ENCODE data around the gene TSPAN5.
"Not testable (repeated sequence)": the region's sequence is repeated elsewhere in the genome, so short reads cannot be mapped to it uniquely, and the experiment has no call there.

Gene TSPAN5

DNA sequence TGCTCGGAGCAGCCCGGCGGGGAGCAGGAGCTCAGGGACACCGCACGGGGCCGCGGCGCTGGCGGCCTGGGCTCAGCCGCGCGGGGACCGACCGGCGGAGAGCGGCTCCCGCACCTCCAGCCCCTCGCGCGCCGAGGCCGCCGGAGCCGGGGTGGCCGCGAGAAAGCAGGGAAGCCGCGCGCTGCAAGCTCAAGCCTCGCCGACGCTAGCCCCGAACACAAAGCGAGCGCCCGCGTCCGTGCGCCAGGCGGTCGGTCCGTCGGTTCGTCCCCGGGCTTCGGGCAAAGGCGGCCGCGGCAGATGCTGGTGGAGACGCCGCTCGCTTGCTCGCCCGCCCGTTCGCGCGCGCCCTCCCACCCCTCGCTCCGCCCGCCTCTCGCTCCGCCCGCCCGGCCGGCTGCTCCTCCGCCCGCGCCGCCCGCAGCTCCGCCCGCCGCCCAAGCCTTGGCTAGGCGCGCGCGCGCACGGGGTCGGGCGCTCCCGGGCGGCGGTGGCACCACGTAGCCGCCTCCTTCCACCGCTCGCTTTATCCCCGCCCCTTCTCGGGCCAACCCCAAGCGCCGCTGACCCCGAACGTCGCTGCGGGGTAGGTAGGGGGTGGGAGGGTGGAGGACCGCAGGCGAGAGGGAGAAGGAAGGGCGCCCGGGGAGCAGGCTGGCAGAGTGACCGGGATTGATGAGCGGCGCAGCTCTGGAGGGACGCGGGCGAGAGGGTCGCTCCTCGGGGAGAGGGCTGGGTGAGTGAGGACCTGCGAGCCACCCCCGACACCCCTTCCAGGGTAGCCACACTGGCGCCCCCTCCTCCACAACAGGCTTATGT is at the start of gene TSPAN5:
Gene TSPAN5 (minus strand): TSS at position 325 of the 819 bp plus-strand sequence.
- Histone ChIP-seq H3K9me3 (ENCODE audit: control insufficient read depth in 5 of 5, low read length in 5 of 5) (no peaks in the 10 kb centered on the region), H3K9ac (ENCODE audit: low read length in 5 of 5) (peak within 1 kb of the TSS in 2 of 5 donors; percentile 38 to 66), H3K4me3 (ENCODE audit: low read depth in 1 of 5, low read length in 5 of 5) (peak within 1 kb of the TSS; percentile 71 to 88 (median 80)), H3K27me3 (ENCODE audit: control insufficient read depth in 5 of 5, insufficient read depth in 4 of 5, low read length in 5 of 5) (peaks cover 7 to 26% (median 14%) of the 10 kb centered on the region in 5 donors), H3K27ac (ENCODE audit: low read depth, low read length) (no peak within 1 kb of the TSS), H3K36me3 (ENCODE audit: control insufficient read depth in 5 of 5, insufficient read depth in 5 of 5, low read length in 5 of 5) (no peaks in the 10 kb centered on the region), H3K4me1 (ENCODE audit: control insufficient read depth in 5 of 5, insufficient read depth in 5 of 5, low read length in 5 of 5) (peaks cover 0 to 28% (median 22%) of the 10 kb centered on the region in 5 donors)

DNA sequence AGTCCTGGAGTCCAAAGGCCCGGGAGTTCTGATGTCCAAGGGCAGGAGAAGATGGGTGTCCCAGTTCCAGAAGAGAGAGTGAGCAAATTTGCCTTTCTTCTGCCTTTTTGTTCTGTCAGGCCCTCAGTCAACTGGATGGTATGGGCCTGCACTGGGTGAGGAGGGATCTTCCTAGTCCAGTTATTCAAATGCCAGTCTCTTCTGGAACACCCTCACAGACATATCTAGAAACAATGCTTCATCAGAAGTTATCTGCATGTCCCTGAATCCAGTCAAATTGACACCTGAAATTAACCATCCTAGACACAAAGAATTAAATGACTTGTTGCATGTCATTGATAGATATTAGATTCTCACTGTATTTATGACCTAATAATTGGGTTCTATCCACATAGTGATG is 48.5 kb upstream of the TSPAN5 start:
- no peak overlapping the region for H3K4me3 ChIP-seq (ENCODE audit: low read depth in 1 of 5, low read length in 5 of 5)
- H3K9me3 ChIP-seq (ENCODE audit: control insufficient read depth in 5 of 5, low read length in 5 of 5) = peaks cover 0 to 7% (median 2%) of the 10 kb centered on the region in 5 donors
- H3K27me3 ChIP-seq (ENCODE audit: control insufficient read depth in 5 of 5, insufficient read depth in 4 of 5, low read length in 5 of 5) = no peaks in the 10 kb centered on the region
- H3K27ac ChIP-seq (ENCODE audit: low read depth, low read length) = no peak overlapping the region
- H3K4me1 ChIP-seq (ENCODE audit: control insufficient read depth in 5 of 5, insufficient read depth in 5 of 5, low read length in 5 of 5) = no peaks in the 10 kb centered on the region
- no peak overlapping the region for H3K9ac ChIP-seq (ENCODE audit: low read length in 5 of 5)
- H3K36me3 ChIP-seq (ENCODE audit: control insufficient read depth in 5 of 5, insufficient read depth in 5 of 5, low read length in 5 of 5) = no peaks in the 10 kb centered on the region

DNA sequence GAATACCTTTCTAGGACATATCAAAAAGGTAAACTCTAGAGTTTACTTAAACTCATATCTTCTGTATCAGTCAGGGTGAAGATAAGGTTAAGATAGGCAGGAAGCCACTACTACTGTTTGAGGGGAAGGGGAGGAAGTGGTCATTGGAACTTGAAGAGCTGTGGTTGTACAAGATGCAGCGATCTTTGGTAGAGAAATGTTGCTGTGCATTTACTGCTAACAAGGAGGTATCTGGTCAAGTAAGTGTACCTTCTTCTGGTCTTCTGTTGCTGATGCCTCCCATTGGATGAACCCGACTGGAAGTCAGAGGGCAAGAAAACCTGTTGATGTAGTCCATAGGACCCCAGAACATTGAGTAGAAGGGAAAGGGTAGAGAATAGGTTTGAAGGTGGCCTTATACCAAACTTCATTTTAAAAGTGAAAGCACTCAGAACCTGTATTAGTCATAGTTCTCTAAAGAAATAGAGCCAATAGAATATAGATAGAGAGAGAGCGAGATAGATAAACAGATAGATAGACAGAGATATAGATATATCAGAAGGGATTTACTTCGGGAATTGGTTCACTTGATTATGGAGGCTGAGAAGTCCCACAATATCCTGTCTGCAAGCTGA is 47.9 kb upstream of the TSPAN5 start:
- no peaks in the 10 kb centered on the region for H3K27me3 ChIP-seq (ENCODE audit: control insufficient read depth in 5 of 5, insufficient read depth in 4 of 5, low read length in 5 of 5)
- peaks cover 0 to 7% (median 2%) of the 10 kb centered on the region in 5 donors for H3K9me3 ChIP-seq (ENCODE audit: control insufficient read depth in 5 of 5, low read length in 5 of 5)
- no peaks in the 10 kb centered on the region for H3K36me3 ChIP-seq (ENCODE audit: control insufficient read depth in 5 of 5, insufficient read depth in 5 of 5, low read length in 5 of 5)
- H3K4me1 ChIP-seq (ENCODE audit: control insufficient read depth in 5 of 5, insufficient read depth in 5 of 5, low read length in 5 of 5) = no peaks in the 10 kb centered on the region
- no peak overlapping the region for H3K9ac ChIP-seq (ENCODE audit: low read length in 5 of 5)
- no peak overlapping the region for H3K27ac ChIP-seq (ENCODE audit: low read depth, low read length)
- H3K4me3 ChIP-seq (ENCODE audit: low read depth in 1 of 5, low read length in 5 of 5) = no peak overlapping the region

DNA sequence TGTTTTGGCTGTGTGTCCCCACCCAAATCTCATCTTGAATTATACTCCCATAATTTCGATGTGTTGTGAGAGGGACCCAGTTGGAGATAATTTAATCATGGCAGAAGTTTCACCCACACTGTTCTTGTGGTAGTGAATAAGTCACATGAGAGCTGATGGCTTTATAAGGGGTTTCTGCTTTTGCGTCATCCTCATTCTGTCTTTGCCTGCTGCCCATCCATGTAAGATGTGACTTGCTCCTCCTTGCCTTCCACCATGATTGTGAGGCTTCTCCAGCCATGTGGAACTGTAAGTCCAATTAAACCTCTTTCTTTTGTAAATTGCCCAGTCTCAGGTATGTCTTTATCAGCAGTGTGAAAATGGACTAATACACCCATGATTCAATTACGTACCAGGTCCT is 47.2 kb upstream of the TSPAN5 start:
- H3K4me1 ChIP-seq (ENCODE audit: control insufficient read depth in 5 of 5, insufficient read depth in 5 of 5, low read length in 5 of 5); H3K9me3 ChIP-seq (ENCODE audit: control insufficient read depth in 5 of 5, low read length in 5 of 5); H3K27ac ChIP-seq (ENCODE audit: low read depth, low read length); H3K4me3 ChIP-seq (ENCODE audit: low read depth in 1 of 5, low read length in 5 of 5); H3K27me3 ChIP-seq (ENCODE audit: control insufficient read depth in 5 of 5, insufficient read depth in 4 of 5, low read length in 5 of 5); H3K36me3 ChIP-seq (ENCODE audit: control insufficient read depth in 5 of 5, insufficient read depth in 5 of 5, low read length in 5 of 5); H3K9ac ChIP-seq (ENCODE audit: low read length in 5 of 5): not testable (repeated sequence)

DNA sequence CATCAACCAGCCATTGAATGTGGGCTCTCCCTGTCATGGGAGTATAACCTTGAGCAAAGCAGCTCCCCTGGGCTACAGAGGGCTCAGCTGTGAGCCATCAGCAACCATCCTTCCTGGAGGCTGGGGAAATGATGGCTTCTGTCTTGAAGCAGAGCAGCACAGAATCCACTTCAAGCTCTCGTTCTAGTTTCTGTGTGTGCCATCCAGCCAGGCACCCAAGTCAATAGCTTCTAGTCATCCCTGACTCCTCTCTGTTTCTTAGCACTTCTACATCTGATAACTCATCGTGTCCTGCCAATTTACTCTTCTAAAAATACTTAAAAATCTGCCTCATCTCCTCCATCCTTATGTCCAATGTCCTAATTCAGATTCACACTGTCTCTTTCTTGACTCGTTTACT is 42.2 kb upstream of the TSPAN5 start:
- no peaks in the 10 kb centered on the region for H3K4me1 ChIP-seq (ENCODE audit: control insufficient read depth in 5 of 5, insufficient read depth in 5 of 5, low read length in 5 of 5)
- no peak overlapping the region for H3K9ac ChIP-seq (ENCODE audit: low read length in 5 of 5)
- H3K27ac ChIP-seq (ENCODE audit: low read depth, low read length) = no peak overlapping the region
- no peaks in the 10 kb centered on the region for H3K27me3 ChIP-seq (ENCODE audit: control insufficient read depth in 5 of 5, insufficient read depth in 4 of 5, low read length in 5 of 5)
- H3K9me3 ChIP-seq (ENCODE audit: control insufficient read depth in 5 of 5, low read length in 5 of 5) = peaks cover 0 to 10% (median 5%) of the 10 kb centered on the region in 5 donors
- no peak overlapping the region for H3K4me3 ChIP-seq (ENCODE audit: low read depth in 1 of 5, low read length in 5 of 5)
- no peaks in the 10 kb centered on the region for H3K36me3 ChIP-seq (ENCODE audit: control insufficient read depth in 5 of 5, insufficient read depth in 5 of 5, low read length in 5 of 5)

DNA sequence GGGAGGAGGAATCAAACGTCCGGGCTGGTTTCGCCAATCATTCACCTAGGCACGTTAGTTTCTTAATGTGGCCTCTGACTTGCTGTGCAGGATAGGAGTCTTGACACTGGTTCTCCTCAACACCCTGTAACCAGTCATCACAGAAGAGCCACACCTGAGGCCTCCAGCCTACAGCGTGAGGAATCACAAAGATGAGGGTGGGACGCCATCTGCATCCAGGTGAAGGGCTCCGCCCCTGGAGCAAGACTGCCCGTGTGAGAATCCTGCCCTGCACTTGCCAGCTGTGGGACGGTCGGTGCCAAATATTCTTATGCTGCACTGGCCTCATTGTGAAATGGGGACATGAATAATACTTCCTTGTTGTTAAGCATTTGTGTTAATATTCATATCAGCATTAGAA is 35.7 kb upstream of the TSPAN5 start:
- Histone ChIP-seq H3K27me3 (ENCODE audit: control insufficient read depth in 5 of 5, insufficient read depth in 4 of 5, low read length in 5 of 5) (no peaks in the 10 kb centered on the region), H3K4me1 (ENCODE audit: control insufficient read depth in 5 of 5, insufficient read depth in 5 of 5, low read length in 5 of 5) (no peaks in the 10 kb centered on the region), H3K9me3 (ENCODE audit: control insufficient read depth in 5 of 5, low read length in 5 of 5) (peaks cover 0 to 8% (median 3%) of the 10 kb centered on the region in 5 donors), H3K36me3 (ENCODE audit: control insufficient read depth in 5 of 5, insufficient read depth in 5 of 5, low read length in 5 of 5) (no peaks in the 10 kb centered on the region), H3K9ac (ENCODE audit: low read length in 5 of 5) (no peak overlapping the region), H3K27ac (ENCODE audit: low read depth, low read length) (no peak overlapping the region), H3K4me3 (ENCODE audit: low read depth in 1 of 5, low read length in 5 of 5) (no peak overlapping the region)

DNA sequence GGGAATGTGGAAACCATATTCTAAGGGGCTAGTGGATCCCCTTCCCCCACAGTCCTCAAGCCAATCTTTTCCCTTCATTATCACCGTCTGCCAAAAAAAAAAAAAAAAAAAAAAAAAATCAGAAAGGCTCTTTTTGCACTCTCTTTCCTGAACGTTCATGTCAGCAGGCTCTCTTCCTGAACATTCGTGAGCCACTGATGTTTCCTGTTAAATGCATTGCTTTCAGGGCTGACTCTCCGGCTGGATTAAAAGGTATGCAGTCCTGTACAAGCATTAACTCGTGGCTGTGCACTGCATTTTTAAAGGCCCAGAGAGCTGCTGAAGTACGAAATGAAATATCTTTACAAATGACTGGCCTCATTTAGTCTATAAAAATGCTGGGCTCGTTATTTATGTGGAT is 34.0 kb upstream of the TSPAN5 start:
- Histone ChIP-seq H3K4me1 (ENCODE audit: control insufficient read depth in 5 of 5, insufficient read depth in 5 of 5, low read length in 5 of 5) (no peaks in the 10 kb centered on the region), H3K4me3 (ENCODE audit: low read depth in 1 of 5, low read length in 5 of 5) (no peak overlapping the region), H3K27me3 (ENCODE audit: control insufficient read depth in 5 of 5, insufficient read depth in 4 of 5, low read length in 5 of 5) (peaks cover 0 to 2% (median 0%) of the 10 kb centered on the region in 5 donors)

DNA sequence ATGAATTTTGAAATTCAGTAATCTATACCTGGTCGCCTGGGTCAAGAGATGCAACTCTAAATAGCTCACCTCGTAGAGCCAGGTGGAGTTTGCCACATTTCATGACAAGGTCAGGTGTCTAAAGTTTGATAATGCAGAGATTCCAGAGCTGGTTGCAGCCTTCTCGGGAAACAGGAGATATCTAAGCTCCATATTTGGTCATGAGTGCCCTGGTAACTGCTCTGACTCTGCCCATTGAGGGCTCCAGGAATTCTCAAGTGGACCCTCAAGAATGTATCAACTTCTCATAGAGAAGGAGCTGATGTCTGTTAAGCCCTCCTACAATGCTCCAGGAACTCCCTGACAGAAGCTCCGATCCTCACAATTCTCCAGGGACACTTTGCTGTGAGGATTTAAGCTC is 33.2 kb upstream of the TSPAN5 start:
- peaks cover 0 to 5% (median 0%) of the 10 kb centered on the region in 5 donors for H3K9me3 ChIP-seq (ENCODE audit: control insufficient read depth in 5 of 5, low read length in 5 of 5)
- no peak overlapping the region for H3K9ac ChIP-seq (ENCODE audit: low read length in 5 of 5)
- H3K27me3 ChIP-seq (ENCODE audit: control insufficient read depth in 5 of 5, insufficient read depth in 4 of 5, low read length in 5 of 5) = peaks cover 0 to 2% (median 0%) of the 10 kb centered on the region in 5 donors
- H3K36me3 ChIP-seq (ENCODE audit: control insufficient read depth in 5 of 5, insufficient read depth in 5 of 5, low read length in 5 of 5) = no peaks in the 10 kb centered on the region
- no peaks in the 10 kb centered on the region for H3K4me1 ChIP-seq (ENCODE audit: control insufficient read depth in 5 of 5, insufficient read depth in 5 of 5, low read length in 5 of 5)
- no peak overlapping the region for H3K4me3 ChIP-seq (ENCODE audit: low read depth in 1 of 5, low read length in 5 of 5)
- no peak overlapping the region for H3K27ac ChIP-seq (ENCODE audit: low read depth, low read length)

More for the DNA sequence above, 34.0 kb upstream of the TSPAN5 start:
- Histone ChIP-seq H3K27ac (ENCODE audit: low read depth, low read length) (no peak overlapping the region), H3K9ac (ENCODE audit: low read length in 5 of 5) (no peak overlapping the region), H3K9me3 (ENCODE audit: control insufficient read depth in 5 of 5, low read length in 5 of 5) (peaks cover 0 to 5% (median 3%) of the 10 kb centered on the region in 5 donors), H3K36me3 (ENCODE audit: control insufficient read depth in 5 of 5, insufficient read depth in 5 of 5, low read length in 5 of 5) (no peaks in the 10 kb centered on the region)

DNA sequence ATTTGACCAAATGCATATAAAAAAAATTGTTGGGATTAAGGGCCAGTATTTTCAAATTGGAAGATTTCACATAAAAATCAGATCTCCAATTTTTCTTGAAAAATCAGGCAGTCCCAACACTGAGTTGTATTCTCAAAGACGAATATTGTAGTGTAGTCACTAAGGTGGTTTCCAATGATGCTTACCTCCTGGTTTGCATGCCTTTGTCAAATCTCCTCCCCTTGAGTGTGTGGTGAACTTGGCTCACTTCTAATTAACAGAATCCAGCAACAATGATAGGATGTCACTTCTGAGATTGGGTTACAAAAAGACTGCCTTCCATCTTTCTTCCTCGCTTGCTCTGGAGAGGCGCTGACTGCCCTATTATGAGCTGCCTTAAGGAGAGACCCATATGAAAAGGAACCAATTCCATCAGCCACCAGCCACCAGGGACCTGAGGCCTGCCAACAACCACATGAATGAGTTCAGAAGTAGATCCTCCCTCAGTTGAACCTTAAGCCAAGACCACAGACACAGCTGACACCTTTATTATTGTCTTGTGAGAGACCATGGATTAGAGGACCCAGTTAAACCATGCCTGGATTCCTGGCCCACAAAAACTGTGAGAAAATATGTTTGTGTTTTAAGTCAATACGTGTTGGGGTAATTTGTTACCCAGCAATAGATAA is 31.2 kb upstream of the TSPAN5 start:
- H3K27me3 ChIP-seq (ENCODE audit: control insufficient read depth in 5 of 5, insufficient read depth in 4 of 5, low read length in 5 of 5) = peaks cover 0 to 2% (median 0%) of the 10 kb centered on the region in 5 donors
- H3K4me1 ChIP-seq (ENCODE audit: control insufficient read depth in 5 of 5, insufficient read depth in 5 of 5, low read length in 5 of 5) = no peaks in the 10 kb centered on the region
- H3K4me3 ChIP-seq (ENCODE audit: low read depth in 1 of 5, low read length in 5 of 5) = no peak overlapping the region
- H3K36me3 ChIP-seq (ENCODE audit: control insufficient read depth in 5 of 5, insufficient read depth in 5 of 5, low read length in 5 of 5) = no peaks in the 10 kb centered on the region
- peaks cover 0 to 5% (median 0%) of the 10 kb centered on the region in 5 donors for H3K9me3 ChIP-seq (ENCODE audit: control insufficient read depth in 5 of 5, low read length in 5 of 5)
- no peak overlapping the region for H3K27ac ChIP-seq (ENCODE audit: low read depth, low read length)
- H3K9ac ChIP-seq (ENCODE audit: low read length in 5 of 5) = no peak overlapping the region

Data from subcutaneous abdominal adipose tissue (tissue), 5 donors.